Activated CD8-positive, alpha-beta memory T cell treated with anti-CD3 and anti-CD28 coated beads, Interleukin-2, amount 50 U/mL, for 1 hour (primary cell): Measurements from ENCODE around the gene MUC6.

Experiments
- DNase-seq: peaks from one replicate; pipeline ENCODE4 v3.0.0-alpha.2; 2020; ENCODE audit errors: extremely low read depth

MUC6 gene

DNA sequence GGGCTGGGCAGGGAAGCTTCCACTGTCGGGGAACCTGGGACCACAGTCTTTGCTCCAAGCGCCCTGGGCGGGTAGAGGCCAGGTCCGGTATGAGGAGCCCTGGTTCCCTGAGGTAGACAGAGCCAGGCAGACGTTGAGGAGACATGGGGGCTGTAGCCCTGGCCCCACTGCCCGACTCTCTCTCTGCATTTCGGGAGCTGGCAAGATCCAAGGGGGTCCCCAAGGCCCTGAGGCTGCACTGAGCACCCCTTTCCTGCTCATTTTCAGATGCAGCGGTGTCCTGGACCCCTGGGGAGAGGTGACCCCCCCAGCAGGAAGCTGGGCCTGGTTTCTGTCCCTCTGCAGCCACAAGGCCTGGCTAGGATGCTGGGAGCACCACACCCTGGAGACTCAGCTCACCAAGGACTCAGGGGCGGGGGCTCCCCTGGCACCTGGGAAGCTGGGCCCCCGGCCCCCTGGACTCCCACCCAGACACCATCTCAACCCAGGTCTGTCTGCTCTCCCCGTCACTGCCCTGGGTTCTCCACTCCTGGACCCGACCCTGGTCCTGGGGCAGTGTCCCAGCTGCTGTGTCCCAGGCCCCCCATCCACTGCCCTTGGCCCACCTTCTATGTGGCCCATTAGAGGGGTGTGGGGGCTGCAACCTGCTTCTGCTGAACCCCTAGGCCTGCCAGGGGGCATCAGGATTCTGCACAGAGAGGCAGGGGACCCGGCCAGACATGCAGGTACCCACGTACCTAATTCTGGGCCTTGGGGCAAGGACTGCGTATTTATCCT is 15.0 kb upstream of the MUC6 start:
- DNase-seq: no peak

DNA sequence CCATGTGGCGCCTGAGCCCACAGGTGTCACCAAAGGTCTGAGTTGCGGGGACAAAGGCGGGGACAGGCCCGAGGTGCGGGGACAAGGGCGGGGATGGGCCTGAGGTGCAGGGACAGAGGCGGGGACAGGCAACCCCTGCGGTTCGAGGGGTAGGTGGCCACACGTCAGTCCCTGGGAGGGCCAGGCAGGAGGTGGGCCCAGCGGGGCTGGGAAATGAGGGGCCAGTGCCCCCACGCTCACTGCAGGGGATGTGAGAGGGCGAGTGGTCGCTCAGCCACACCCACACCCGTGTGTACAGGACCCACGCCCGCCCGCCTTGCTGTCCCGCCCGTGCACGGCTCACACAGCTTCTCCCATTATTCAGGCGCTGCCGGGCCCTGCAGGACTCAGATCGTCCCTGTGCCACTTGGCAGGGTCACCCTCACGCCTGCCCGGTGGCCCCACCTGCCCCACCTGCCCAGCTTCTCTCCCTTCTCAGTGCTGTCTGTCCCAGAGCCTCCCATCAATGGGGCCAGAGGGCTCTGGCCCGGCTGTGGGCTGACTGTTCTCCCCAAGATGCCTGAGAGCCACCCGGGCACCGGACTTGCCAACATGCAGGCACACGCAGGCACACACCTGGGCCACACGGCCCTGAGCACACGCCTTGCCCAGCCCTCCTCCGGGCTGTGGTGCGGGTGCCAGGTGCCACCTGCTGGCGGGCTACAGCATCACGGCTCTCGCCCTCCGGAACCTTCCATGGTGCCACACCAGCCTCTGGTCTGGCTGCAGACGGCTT is 14.2 kb upstream of the MUC6 start:
- peak; percentile 24 for DNase-seq

DNA sequence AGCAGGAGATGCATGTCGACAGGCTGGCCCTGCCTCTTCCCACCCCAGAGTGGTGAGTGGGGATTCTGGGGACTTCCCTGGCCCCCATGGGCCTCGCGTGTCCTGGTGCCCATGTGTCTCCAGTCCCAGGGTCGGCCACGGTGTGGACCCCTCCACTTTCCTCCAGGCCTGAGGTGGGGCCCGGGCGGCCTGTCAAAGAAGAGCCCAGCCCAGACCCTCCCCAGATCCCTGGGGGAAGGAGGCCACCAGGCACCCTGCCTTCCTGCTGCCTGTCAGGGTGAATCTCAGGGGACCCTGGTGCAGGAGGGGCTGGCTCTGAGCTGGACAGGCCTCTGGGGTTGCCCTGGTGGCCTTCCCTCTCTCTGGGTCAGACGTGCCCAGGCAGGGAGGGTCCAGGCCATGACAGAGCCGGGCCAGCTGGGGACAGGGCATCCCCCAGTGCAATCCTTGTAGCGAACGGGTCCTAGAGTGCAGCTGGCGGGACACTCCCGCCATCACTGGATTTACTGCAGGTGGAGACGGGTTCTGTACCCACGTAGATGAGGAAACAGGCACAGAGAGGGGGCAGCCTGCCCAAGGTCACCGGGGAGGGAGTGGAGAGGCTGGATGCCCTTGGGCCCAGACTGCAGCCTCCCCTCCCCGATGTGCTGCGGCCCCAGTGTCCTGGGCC is 13.5 kb upstream of the MUC6 start:
- no peak for DNase-seq

DNA sequence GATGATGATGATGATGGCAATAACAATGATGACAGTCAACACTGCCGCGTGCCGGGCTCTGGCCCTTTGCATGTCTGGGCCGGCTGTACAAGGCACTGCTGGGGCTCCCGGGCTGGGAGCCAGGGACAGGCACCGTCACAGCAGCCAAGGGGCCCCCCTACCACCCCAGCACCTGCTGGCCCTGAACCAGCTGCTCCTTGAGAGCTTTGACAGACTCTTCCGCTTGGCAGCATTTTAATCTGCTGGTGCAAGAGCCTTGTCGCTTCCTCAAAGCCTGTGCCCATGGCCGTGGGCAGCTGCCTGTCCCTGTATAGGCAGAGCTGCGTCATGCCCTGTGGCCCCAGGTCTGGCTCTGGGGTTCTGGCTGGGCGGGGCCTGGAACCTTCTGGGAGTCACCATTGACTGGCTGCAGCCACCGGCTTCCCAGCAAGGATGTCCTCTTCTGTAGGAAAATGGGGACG is 12.9 kb upstream of the MUC6 start:
- no peak for DNase-seq

DNA sequence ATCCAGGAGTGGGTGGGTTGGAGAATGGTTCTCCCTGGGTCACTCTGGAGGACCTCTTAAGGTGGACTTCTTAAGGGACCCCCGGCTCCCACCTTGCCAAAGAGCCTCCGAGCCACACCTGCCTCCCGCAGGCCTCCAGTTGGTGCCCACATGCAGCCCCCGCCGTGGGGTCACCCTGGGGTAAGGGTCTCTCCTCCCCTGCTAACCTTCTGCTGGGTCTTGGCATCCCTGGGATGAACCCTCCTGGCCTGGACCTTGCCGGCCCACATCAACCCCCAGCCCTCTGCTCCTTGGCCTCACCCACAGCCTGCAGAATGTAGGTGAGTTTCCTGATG is 12.5 kb upstream of the MUC6 start:
- DNase-seq: no peak

DNA sequence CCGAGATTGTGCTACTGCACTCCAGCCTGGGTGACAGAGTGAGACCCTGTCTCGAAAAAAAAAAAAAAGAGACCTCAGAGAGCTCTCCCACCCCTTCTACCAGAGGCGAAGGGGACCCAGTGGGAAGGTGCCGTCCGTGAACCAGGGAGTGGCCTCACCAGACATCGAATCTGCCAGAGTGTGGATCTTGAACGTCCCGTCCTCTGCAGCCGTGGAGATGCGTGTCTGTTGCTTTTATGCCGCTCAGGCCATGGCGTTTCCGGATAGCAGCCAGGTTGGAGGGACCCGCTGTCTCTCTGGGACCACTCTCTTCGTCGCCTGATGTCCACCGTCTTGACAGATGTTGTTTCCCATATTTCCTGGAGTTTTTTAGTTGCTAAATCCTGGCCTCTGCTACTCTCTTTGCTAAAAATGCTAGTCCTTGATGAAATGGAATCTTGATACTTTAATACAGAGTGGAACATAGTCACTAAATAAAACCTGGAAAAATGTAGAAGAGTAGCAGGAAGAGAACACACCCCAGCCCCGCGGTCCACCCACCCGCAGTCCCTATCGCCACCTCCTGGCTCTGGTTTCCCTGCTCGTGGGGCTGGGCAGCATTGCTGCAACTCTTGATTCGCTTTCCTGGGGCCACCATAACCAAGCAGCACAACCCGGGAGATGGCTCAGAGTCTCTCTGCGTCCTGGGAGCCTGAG is 12.0 kb upstream of the MUC6 start:
- no peak for DNase-seq

DNA sequence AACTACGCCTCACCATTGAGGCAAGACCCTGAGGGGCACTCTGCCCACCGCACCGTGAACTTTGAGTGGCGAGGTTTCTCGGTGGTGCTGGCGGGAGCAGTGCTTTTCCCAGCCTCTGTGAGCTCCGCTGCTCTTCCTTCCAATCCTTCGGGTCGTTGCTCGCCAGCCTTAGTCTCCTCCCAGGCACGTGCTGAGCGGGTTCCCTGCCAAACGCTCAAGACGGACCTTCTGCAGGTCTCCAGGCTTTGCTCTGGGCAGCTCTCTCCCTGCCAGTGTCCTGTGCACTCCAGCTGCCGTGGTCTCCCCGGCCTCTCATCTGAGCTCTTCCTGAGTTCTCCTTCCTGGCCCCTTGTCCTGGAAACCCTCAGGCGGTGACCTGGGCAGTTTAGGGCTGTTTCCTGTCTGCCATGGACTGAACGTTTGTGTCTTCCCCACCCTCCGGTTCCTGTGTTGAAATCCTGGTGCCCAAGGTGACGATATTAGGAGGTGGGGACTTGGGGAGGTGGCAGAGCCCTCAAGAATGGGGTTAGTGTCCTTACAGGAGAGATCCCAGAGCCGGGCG is 11.2 kb upstream of the MUC6 start:
- no peak for DNase-seq

DNA sequence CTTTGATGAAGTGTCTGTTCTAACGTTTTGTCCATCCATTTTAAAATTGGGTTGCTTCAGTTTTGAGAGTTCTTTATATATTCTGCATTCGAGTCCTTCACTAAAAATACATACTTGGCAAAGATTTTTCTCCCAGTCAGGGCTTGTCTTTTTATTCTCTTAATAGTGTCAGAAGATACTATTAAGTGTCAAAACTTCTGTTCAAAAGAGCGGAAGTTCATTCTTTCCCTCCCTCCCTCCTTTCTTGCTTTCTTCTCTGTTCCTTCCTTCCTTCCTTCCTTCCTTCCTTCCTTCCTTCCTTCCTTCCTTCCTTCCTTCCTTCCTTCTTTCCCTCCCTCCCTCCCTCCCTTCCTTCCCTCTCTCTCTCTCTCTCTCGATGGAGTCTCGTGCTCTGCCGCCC is 7.6 kb upstream of the MUC6 start:
- DNase-seq: no peak

DNA sequence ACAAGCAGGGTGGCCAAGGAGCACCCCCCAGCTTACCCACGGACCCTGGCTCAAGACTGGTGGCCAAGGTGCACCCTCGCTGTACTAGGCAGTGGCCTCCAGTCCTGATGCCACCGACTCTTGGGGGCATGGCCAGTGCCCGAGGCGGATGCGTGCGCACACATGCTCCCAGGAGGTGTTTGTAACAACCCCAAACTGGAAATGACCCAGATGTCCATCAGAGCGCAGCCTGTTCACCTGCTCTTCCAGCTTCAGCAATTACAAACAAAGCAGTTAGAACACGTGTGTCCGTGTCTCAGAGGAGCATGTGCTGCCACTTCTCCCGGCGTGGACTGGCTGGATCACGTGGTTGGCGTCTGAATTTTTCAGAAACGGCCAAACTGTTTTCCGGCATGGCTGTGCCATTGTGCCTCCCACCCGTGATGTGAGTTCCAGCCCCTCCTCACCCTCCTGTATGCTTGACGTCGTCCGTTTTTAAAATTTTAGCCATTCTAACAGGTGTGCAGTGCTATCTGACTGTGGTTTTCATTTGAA is 7.1 kb upstream of the MUC6 start:
- no peak for DNase-seq

DNA sequence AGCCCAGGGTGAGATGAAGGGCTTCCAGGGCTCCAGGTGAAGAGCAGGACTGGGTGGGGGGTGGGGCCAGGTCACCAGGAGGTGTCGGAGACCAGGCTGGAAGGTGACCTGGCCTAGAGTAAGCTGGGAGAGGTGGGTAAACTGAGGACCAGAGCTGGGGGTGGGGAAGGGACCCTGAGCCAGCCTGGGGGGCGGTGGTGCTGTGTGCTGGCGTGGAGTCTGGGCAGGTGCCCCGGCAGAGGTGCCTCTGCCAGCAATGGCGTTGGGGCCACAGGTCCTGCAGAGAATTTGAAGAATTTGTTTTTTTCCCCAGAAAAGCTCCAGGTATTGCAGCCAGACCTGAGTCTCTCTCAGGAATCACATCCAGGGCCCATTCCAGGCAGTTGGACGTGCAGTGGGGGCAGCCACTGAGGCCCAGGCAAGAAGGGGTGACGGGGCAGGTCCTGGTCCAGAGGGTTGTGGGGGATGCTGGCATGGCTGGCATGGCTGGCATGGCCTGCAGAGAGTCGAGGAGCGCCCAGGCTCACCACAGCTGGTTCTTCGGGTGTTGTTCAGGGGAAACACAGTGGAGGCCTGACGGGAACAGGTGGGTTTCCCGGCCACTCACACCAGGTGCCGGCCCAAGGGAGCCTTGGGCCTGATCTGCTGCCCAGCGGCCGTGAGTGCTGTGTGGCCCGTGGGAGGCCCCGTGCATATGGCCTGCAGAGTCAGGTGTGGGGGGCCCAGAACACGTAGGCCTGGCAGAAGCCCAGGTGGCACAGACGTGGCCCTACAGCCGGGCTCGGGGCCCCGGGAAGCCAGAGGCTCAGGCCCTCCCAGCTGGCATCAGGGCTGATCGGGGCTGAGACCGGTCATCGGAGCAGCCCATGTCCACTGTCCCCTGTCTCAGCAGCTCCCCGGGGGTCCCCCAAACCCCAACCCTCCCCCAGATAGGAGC is 6.4 kb upstream of the MUC6 start:
- no peak for DNase-seq

DNA sequence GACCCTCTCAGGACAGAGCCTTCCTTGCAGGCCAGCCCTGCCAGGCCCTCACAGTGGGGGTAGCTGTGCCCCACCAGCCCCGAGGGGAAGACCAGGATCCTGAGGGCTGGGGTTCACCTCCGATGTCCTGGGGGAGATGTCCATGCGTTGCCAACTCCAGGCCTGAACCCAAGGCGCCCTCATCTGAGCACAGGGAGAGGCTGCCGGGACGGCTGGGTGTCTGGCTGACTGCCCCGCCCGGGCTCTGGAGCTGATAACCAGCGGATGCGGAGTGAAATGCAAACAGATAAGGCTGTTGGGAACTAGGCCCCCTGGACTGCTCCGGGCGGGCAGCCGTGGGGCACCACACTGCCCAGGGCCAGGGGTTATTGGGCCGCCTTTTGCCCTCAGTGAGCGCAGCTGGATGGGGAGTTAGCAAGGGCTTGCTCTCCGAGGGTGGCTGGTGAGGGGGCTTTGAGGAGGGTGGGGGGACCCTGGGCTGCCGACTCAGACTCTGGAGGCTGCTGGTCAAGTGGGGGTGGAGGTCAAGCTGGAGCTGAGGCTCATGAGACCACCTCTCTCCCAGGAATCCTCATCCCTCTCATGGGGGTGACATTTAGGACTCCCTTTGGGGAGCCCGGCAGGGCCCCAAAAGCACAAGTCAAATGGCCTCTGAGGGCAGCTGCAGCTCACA is 5.6 kb upstream of the MUC6 start:
- DNase-seq: no peak

DNA sequence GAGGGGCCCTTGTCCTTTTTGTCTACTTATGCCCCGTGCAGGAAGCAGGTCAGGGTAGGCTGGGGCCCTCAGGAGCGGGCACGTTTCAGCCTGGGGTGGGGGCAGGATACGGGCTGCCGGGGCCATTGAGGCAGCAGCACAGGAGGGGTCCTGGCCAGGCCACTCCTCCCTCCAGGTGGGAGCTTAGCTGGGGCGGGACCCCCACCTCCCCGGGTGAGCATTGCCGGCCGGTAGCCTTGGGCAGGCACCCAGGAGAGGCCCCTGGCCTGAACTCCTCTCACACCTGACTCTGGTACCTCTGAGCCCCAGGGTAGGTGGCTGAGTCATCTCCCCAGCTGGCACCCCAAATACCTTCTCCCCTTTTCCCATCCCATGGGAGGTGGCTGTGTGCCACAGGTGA is 5.0 kb upstream of the MUC6 start:
- no peak for DNase-seq

DNA sequence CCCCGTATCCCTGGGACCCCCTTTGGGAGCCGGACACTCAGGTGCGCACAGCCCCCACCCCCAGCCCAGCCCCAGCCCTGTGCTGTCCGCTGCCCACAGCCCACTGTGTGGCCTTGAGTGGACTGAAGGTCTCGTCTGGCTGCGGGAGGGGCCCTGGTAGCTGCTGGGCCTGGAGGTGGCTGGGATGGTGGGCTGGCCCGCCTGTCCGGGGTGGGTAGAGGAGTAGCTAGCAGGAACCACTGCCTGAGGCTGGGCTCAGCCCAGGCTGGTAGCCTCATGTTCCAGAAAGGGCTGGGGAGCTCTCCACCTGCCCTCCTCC is 4.6 kb upstream of the MUC6 start:
- no peak for DNase-seq

DNA sequence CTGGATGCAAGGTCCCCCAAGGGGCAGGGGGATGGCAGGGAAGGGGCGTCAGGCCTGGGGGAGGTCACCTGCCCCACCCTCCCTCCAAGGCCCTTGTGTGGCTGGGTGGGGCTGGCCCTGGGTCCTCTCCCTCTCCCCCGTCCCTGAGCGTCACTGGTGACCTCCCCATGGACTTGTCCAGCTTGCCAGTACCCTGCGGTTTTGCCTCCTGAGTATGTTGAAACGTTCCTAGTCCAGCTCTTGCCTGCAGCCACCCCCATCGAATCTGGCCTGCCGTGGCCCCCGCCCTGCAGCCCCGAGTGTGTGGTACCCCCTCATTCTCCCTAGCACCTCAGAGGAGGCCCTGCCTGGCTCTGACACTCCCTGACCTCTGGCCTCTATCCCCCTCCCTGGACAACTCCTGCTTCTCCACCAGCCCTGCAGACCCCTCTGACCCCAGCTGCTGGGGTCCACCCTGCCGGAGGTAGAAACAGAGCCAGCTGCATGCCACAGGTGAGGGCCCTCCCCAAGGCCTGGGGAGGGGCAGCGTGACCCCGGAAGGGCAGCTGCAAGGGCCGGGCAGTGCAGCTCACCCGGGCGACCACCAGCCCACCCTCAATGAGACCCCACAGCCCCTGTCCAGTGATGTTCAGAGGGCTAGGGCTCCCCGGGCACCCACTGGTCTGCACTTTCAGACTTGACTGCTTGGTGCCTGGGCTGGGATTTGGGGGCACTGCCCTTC is 4.1 kb upstream of the MUC6 start:
- DNase-seq: no peak

DNA sequence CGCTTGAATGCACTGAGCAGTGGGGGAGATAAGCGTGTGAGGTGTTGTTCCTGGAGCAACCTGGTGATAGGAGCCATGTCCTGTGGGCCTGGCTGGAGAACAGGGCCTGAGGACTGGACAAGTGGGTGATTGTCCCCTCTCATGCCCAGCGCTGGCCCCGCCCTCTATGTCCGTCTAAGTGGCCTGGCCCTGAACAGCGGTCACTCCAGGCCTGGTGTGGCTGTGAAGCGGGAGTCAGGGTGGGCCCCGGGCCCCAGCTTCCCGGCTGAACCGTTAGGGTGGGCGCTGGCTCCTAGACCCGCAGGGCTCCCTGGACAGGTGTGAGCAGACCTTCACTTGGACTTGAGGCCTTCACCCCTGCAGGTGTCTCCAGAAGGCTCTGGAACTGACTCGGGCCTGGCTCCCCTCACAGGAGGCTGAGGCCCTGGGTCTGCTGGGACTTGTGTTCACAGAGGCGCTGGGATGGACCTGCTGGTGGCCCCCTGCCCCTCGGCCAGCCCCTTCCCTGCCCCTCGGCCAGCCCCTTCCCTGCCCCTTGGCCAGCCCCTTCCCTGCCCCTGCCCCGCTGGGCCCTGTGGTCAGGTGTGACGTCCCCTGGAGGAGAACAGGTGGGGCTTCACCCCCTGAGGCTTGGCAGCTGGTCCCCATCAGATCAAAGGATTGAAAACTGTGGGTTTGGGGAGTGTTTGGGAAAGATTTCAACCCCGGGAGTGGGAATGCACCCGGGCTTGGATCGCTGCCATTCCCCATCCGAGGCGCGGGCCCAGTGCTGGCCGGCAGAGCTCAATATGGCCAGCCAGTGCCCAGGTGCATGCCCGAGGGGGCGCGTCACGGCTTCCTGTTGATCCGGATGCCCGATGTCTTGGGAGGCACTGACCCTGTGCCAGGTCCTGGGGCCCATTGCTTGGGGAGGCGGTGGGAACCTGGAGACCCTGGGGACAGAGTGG is 3.2 kb upstream of the MUC6 start:
- no peak for DNase-seq

DNA sequence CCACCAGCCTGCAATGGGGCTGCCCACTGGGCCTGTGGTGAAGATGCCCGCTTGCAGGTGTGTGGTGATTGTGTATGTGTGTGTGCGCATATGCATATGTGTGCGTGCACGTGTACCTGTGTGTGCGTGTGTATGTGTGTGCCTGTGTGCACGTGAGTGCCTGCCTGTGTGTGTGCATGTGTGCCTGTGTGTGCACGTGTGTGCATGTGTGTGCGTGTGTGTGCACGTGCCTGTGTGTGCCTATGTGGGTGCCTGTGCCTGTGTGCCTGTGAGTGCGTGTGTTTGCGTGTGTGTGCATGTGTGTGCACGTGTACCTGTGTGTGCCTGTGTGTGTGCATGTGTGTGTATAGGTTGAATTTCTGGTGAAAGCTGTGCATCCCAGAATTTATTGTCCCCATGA is 2.4 kb upstream of the MUC6 start:
- no peak for DNase-seq

DNA sequence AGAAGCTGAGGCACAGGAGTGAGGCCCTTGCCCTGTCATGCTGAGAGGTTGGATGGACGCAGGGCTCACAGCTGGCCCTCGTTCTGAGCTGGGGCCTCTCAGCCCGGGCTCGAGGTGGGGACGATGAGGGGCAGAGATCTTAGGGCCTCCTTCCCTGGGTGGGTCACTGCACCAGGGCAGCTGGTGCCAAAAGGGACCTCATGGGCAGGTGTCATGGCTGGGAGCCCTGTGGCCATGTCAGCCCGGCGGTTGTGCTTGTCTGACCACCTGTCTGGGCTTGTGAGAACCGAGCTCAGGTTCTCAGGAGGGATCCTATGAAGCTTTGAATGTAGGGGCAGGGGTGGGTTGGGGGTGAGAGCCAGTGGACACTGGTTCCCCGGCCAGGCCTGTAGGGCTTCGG is 1.8 kb upstream of the MUC6 start:
- DNase-seq: no peak

DNA sequence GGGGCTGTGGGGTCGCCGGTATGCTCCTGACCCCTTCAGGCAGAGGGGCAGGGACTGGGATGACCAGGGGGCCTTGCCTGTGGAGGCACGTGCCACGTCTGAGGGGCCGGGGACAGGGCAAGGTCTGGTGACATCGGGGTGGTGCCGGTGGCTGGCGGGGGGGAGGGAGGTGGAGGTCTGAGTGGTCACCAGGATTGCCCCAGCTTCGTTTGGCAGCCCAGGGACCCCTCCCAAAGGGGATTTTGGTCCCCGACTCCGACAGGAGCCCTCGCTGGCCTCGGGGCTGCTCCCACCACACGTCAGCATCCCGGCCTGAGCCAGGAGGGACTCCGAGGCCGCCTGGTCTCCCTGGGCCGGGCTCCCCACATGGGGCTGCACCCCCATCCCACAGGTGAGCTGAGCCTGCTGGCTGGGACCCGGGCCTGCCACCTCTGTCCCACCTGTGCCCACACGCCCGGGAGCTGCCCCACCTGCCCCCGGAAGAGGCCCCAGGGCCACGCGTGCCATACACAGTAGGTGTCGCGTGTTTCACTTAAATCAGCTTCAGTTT is 1.1 kb upstream of the MUC6 start:
- DNase-seq: no peak
